Measurements from ENCODE around the gene ZNF502. TPM values are rescaled to one million over a fixed set of nuclear protein-coding genes. Genes with fewer than 3 reads are reported as not detected.

ZNF502 gene
- total and polyA plus RNA-seq, 2 of the 13 experiments (the other 11 are each of a cell fraction or from before 2014, with no cell fraction given) = not detected

- peak; percentile 95 for TF ChIP-seq ZFP91 (CRISPR knock-in tag; IDR thresholded peaks at IDR 0.05; ENCODE audit: borderline replicate concordance)
- peak; percentile 66; the same call in 1 of the 2 replicates for TF ChIP-seq MIER2 (CRISPR knock-in tag; IDR thresholded peaks at IDR 0.05)
- TF ChIP-seq, protein P1, sequence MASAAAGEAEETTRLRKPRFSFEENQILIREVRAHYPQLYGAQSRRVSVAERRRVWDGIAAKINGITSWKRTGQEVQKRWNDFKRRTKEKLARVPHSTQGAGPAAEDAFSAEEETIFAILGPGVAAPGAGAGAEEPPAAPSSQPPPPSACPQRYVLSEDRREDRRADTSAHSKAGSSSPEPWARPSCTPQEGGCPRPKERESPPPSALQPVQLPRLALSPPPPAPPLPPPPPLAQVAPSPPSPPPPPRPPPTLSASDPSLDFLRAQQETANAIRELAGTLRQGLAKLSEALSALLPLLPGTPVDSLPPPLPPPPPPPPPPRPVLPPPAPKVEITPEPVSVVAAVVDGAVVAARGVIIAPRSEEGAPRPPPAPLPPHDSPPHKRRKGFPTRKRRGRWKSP (CRISPR knock-in tag; IDR thresholded peaks at IDR 0.05) = peak; percentile 87
- TF ChIP-seq ZNF761 (CRISPR knock-in tag; conservative IDR thresholded peaks at IDR 0.05) = peak; percentile 85; the same call in 1 of the 2 replicates
- TF ChIP-seq, protein P2, sequence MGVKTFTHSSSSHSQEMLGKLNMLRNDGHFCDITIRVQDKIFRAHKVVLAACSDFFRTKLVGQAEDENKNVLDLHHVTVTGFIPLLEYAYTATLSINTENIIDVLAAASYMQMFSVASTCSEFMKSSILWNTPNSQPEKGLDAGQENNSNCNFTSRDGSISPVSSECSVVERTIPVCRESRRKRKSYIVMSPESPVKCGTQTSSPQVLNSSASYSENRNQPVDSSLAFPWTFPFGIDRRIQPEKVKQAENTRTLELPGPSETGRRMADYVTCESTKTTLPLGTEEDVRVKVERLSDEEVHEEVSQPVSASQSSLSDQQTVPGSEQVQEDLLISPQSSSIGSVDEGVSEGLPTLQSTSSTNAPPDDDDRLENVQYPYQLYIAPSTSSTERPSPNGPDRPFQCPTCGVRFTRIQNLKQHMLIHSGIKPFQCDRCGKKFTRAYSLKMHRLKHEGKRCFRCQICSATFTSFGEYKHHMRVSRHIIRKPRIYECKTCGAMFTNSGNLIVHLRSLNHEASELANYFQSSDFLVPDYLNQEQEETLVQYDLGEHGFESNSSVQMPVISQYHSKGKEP (CRISPR knock-in tag; IDR thresholded peaks at IDR 0.05) = no peak
- no peak for TF ChIP-seq BRCA1 (CRISPR knock-in tag; IDR thresholded peaks at IDR 0.05)
- peak; percentile 29 for TF ChIP-seq ZEB1 (IDR thresholded peaks at IDR 0.05; ENCODE audit: insufficient replicate concordance, low read depth)
- peak; percentile 41; the same call in 1 of the 2 replicates for TF ChIP-seq ZSCAN9 (CRISPR knock-in tag; IDR thresholded peaks at IDR 0.05; ENCODE audit: borderline replicate concordance)
- TF ChIP-seq SSRP1 (CRISPR knock-in tag; IDR thresholded peaks at IDR 0.05) = 0 out of 2 replicates have a peak, but pooled peaks have one; percentile 24
- TF ChIP-seq ZNF34 (CRISPR knock-in tag; IDR thresholded peaks at IDR 0.05; ENCODE audit: borderline replicate concordance) = 0 out of 2 replicates have a peak, but pooled peaks have one; percentile 47
- peak; percentile 98; the same call in 1 of the 2 replicates for TF ChIP-seq ZSCAN21 (CRISPR knock-in tag; IDR thresholded peaks at IDR 0.05; ENCODE audit: borderline replicate concordance)
- TF ChIP-seq SNAPC2 (CRISPR knock-in tag; IDR thresholded peaks at IDR 0.05) = peak; percentile 66; the same call in 1 of the 2 replicates
- TF ChIP-seq BORCS8-MEF2B (CRISPR knock-in tag; IDR thresholded peaks at IDR 0.05) = peak; percentile 95
- no peak for TF ChIP-seq CREB3 (CRISPR knock-in tag; IDR thresholded peaks at IDR 0.05)
- TF ChIP-seq ZNF296 (CRISPR knock-in tag; conservative IDR thresholded peaks at IDR 0.05) = no peak
- TF ChIP-seq, protein P3, sequence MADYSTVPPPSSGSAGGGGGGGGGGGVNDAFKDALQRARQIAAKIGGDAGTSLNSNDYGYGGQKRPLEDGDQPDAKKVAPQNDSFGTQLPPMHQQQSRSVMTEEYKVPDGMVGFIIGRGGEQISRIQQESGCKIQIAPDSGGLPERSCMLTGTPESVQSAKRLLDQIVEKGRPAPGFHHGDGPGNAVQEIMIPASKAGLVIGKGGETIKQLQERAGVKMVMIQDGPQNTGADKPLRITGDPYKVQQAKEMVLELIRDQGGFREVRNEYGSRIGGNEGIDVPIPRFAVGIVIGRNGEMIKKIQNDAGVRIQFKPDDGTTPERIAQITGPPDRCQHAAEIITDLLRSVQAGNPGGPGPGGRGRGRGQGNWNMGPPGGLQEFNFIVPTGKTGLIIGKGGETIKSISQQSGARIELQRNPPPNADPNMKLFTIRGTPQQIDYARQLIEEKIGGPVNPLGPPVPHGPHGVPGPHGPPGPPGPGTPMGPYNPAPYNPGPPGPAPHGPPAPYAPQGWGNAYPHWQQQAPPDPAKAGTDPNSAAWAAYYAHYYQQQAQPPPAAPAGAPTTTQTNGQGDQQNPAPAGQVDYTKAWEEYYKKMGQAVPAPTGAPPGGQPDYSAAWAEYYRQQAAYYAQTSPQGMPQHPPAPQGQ (CRISPR knock-in tag; IDR thresholded peaks at IDR 0.05; ENCODE audit: borderline replicate concordance) = no peak
- TF ChIP-seq ZNF883 (CRISPR knock-in tag; IDR thresholded peaks at IDR 0.05; ENCODE audit: not compliant biosample characterization) = no peak
- TF ChIP-seq ERF (CRISPR knock-in tag; IDR thresholded peaks at IDR 0.05) = peak; percentile 75
- TF ChIP-seq SIX1 (CRISPR knock-in tag; IDR thresholded peaks at IDR 0.05; ENCODE audit: borderline replicate concordance) = no peak
- peak; percentile 58; the same call in 1 of the 2 replicates for TF ChIP-seq EED (CRISPR knock-in tag; IDR thresholded peaks at IDR 0.05)
- TF ChIP-seq ZBTB20 (CRISPR knock-in tag; IDR thresholded peaks at IDR 0.05; ENCODE audit: borderline replicate concordance, low read depth) = 0 out of 2 replicates have a peak, but pooled peaks have one; percentile 33
These were observed 49.1 kb downstream of the ZNF502 start, which contains the start of the genes KIAA1143 and KIF15 (continued) for GRCh38 chr3:44761424-44762169.

Measured in HepG2 (cell line).